ENCODE measurements around the gene PPARA.
"Not testable (repeated sequence)": the region's sequence is repeated elsewhere in the genome, so short reads cannot be mapped to it uniquely, and the experiment has no call there.

Gene PPARA

GRCh38 chr22:46250035-46250782 lies 99.9 kb downstream of the PPARA start, which contains the start of gene CDPF1:
Gene CDPF1 (minus strand): TSS chr22:46250293. CDS start chr22:46248284, 2,009 bp downstream.
- peak; percentile 82 for DNase-seq

DNA sequence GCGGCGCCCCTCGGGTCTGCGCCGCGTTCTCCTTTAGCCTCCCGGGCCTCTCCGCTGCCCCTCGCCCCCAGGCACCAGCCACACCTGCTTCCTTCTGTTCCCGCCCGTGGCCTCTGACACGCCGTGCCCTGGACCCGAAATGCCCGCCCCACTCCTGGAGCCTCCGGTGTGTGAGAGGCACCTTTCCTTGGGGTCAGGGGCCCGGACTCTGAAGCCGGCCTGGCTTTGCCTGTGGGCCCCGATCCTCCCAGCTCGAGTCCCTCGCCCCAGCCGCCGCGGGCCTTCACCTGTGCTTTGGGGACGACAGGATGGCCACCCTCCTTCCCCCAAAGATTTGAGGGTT lies 100.4 kb downstream of the PPARA start:
- DNase-seq: no peak

DNA sequence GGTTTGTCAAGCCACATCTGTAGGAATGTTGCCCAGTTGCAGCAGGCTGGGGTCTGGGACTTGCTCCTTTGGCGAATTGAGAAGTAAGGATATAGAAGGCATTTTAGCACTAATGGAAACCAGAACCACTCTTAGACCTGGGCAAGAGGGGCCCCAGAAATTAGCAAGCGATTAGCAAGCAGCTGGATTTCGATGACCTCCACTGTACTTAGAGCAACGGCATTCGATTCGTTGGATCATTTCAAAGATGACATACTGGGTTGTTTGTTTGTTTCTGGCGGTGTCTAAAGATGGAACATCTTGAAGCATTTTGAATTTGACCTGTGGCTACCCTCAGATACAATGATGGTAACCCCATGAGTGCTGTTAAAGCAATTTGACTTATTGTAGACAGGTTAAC lies 100.9 kb downstream of the PPARA start:
- DNase-seq: no peak

DNA sequence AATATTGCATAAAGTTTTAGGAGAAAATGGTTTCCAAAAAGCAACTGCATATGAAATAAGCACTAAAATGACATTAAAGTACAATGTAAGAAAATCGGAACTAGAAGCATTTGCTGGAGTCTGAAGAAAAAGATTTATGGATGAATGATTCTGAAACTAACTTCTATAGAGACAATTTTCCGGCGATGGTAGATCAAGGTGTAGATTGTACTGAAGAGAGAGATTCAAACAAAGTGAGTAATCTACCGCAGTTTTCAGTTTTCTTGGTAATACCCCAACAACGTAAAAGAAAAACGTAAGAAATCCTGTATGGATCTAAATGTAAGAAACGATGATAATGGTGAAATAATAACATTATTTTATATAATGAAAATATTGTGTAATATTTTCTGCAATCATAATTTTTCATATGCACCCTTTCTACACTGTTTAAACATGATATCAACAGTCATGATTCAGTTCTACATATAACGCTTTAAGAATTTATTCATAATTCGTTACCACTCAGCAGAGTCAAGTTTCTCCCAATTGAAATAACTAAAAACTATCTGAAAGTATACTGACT lies 101.6 kb downstream of the PPARA start:
- no peak for DNase-seq

DNA sequence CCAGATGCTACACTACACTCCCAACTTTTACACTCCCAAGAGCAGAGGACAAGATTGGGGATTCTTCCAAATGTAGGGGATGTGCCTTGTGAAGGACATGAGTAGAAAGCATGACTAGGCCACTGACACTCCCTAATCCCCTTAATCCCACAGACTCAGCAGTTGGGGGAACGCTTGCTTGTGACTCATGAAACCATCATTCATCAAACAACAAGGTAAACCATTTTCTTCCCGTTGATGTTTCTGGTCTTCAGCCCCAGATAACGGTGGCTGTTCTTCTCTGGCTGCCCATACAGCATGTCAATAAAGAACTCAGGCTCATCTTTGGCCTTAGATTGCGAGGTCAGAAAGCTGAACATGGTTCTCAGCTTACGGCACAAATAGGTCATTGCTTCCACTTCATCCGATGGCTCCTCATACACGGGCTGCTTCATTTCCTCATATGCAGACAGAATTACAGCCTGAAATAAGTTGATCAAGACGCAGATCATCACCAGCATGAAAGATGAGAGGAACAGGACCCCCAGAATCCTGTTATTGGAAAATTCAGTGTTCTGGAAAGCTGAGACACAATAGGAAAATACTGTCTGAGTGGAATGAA lies 106.1 kb downstream of the PPARA start:
- no peak for DNase-seq

DNA sequence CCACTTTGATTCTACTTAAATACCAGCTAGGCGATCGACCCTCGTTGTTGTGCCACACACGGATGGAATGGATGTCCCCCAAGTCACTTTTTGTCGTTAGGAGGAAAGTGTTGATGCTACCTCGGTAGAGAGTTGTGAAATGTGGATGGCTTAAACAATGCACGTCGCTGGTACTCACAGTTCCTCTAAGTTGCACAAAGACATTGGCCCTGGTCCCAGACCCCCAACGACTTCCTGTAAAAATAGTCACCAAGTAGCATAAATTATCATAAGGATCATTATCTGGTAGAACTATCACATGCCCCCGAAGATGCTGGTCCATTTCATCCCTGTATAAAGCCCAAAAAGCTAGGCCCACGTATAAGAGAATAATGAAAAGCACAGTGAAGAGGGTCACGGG lies 109.0 kb downstream of the PPARA start:
- no peak for DNase-seq

GRCh38 chr22:46260038-46260437 lies 109.7 kb downstream of the PPARA start:
- DNase-seq: no peak

DNA sequence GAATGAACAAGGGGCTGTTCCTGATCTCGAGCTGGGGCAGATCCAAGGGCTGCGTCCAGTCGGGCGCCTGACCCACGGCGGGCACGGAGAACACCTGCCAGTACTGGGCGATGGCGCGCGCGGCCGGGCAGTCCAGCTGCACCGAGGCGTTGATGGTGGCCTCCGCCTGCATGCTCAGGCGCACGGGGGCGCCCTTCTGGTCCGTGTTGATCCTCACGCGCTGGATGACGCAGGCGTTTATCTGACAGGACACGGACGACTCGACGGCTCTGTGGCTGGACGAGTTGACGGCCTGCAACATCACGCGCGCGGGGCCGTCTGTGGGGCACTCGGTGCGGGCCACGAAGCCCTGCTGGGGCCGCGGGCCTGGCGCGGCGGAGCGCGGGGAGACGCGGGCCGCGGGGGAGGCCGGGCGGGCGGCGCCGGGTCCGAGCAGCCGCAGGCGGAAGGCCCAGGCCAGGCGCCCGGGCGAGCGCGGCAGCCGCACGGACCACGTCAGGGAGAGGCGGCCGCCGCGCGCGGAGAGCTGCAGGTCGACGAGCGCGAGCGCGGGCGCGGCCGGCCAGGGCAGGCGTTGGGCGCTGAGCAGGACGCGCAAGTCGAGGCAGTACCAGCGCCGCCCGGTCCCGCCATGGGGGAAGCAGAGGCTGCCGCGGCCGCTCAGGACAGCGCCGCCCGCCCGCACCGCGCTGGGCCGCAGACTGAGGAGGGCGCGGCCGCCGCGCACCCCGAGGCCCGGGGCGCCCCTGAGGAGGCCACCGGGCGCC lies 112.3 kb downstream of the PPARA start:
- DNase-seq: peak; percentile 28

DNA sequence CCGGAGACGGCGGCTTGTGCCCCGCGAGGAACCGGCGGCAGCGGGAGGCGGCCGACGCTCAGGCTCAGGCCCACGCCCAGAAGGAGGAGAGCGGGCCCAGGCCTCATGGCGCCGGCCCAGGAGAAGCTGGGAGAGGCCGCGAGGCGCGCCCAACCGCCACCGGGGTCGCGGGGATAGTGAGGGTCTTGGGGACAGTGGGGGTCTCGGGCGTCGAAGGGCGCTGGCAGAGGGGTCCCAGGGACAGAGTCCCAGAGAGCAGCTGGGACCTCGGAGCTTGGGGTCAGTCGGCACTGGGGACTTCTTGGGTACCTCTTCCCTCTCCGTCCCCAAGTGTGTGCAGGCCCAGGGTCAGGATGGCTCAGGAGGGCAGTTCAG lies 112.9 kb downstream of the PPARA start, which contains the start of gene PKDREJ:
Gene PKDREJ, minus strand, starts transcription at position 128 of the 375 bp plus-strand sequence. Its CDS starts 21 bp downstream, at position 107.
- DNase-seq: no peak

GRCh38 chr22:46264520-46264919 lies 114.2 kb downstream of the PPARA start:
- not testable (repeated sequence) for DNase-seq

GRCh38 chr22:46265627-46266026 lies 115.3 kb downstream of the PPARA start:
- not testable (repeated sequence) for DNase-seq

DNA sequence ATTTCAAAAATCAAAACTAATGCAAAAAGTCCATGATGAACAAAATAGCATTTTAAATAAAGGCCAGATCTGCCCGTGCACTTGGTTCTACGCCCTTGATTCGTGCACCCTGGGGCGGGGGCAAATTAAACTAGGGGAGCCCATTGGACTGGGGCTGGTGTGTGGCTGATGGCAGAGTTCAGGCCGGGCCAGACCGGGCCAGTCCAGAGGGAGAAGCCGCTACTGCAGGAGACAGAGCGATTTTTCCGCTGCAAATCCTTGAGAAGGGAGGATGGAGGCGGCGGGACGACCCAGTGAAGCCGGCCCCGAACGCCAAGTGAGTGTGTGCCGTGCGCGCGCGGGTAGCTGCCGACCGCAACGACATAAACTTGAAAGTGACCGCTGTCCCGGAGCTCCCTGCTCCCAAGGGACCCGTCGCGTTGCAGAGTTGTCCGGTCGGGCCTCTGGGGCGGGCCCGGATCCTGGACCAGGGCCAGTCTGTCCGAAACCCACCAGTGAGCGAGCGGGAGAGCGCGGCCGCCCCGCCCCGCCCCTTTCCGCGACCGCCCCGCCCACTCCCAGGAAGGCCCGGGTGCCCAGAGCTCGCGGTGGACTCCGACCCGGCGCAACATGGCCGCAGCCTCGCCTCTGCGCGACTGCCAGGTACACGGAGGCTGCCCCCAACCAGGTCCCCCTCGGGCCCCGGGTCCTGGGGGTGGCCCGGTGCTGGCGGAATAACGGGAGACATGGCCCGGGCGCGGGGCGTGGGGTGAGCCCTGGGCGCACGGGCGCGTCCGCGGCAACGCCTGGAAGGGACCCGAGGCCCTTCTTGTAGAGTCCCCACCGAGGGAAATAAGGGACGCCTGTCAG lies 117.3 kb downstream of the PPARA start, which contains the start of gene TTC38:
Gene TTC38, plus strand, starts transcription at position 578 of the 849 bp plus-strand sequence. Its CDS starts 32 bp downstream, at position 610.
- DNase-seq: peak; percentile 77

DNA sequence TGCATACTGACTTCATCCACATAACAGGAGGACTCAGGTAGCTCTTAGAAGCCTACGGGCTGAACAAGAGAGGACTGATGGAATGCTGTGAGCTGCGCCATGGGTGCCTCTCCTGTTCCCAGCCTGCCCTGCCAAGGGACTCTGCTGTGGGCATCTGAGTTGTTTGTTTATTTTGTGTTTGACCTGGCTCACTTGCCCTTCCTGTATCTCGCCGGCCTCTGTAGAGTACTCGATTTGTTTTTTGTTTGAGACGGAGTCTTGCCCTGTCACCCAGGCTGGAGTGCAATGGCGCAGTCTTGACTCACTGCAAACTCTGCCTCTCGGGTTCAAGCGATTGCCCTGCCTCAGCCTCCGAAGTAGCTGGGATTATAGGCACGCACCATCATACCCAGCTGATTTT lies 119.2 kb downstream of the PPARA start:
- no peak for DNase-seq

DNA sequence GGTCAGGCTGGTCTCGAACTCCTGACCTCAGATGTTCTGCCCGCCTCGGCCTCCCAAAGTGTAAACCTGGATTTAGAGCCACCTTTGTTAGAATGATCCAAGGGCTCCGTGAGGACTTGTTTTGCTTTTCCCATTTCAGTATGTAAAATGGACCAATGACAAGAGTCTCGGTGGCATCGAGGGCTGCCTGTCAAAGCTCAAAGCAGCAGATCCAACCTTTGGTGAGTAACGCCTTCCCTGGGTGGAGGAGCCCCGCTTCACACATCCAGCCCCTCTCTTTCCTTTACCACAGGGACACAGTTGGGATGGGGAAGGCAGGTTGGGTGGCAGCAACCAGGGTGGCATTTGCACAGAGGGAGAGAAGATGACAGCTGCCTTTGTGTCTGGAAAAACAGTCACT lies 121.9 kb downstream of the PPARA start:
- DNase-seq: no peak

- no peak for DNase-seq
Measured at GRCh38 chr22:46272762-46273431, 122.6 kb downstream of the PPARA start.

- no peak for DNase-seq
Measured at GRCh38 chr22:46273432-46274148, 123.3 kb downstream of the PPARA start.

DNA sequence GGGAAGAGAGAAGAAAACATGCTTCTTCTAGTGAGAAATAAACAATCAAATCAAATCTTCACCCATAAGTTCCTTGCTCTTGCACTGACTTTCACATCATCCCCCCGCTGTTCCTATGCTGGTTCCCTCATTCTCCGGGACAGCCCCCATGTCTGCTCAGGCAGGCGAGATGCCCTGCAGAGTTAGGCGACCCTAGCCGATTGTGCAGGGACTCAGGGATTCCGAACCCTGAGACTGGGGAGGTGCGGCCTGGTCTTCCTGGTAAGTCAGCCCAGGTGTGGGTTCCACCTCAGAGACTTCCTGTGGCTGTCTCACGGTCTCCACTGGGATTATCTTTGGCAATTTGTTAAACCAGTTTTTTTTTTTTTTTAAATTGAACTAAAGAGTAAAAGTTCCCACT lies 124.1 kb downstream of the PPARA start:
- no peak for DNase-seq

GRCh38 chr22:46275455-46276122 lies 125.3 kb downstream of the PPARA start:
- no peak for DNase-seq

DNA sequence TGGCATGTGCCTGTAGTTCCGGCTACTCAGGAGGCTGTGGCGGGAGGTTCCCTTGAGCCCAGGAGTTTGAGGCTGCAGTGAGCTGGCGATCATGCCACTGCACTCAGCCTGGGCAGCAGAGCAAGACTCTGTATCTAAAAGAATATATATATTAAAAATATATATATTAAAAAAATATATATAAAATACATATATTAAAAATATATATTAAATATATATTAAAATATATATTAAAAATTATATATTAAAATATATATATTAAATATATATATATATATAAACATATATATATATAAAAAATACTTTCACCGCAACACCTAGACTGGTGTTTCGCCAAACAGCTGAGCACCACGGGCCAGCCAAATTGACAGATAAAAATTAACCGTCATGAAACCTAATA lies 126.2 kb downstream of the PPARA start:
- DNase-seq: no peak

Data from fibroblast of skin of abdomen (primary cell).